Measurements from ENCODE around the gene EREG. TPM values are rescaled to one million over a fixed set of nuclear protein-coding genes. Genes with fewer than 3 reads are reported as not detected.

EREG gene
- total RNA-seq, 1 experiment from 2014 or later: 0.46 TPM

- no peaks in the 10 kb centered on the region for H3K27me3 ChIP-seq (ENCODE audit: insufficient read depth, low read depth)
- CTCF ChIA-PET: no interaction called here
- BruUV-seq (replicated peaks): no TSS peak
- no peak overlapping the region for H3K4me3 ChIP-seq
- H3K36me3 ChIP-seq (ENCODE audit: low read depth): no peaks in the 10 kb centered on the region
- H3K4me2 ChIP-seq: no peak overlapping the region
- DNase-seq: no peak
- no peaks in the 10 kb centered on the region; the same call in 1 of the 2 replicates for H3K9me2 ChIP-seq (ENCODE audit: insufficient read depth)
- no peaks in the 10 kb centered on the region for H3K79me2 ChIP-seq (ENCODE audit: low read depth)
- H3F3A ChIP-seq (ENCODE audit: insufficient read depth, low read depth): peaks cover 6% of the 10 kb centered on the region; the same call in 1 of the 2 replicates
- POLR2A ChIA-PET (ENCODE audit: unreplicated experiment): no interaction called here
- H3K9me3 ChIP-seq (ENCODE audit: insufficient read depth, low read depth): peaks cover 10% of the 10 kb centered on the region; the same call in 1 of the 2 replicates
- H3K27ac ChIP-seq: no peak overlapping the region
- intact Hi-C loops (cut with micrococcal nuclease; ENCODE audit: unreplicated experiment): no loop called here
- H4K20me1 ChIP-seq (ENCODE audit: insufficient read depth): no peaks in the 10 kb centered on the region
- no peak overlapping the region for H2AFZ ChIP-seq
- peaks cover 17% of the 10 kb centered on the region for H3K4me1 ChIP-seq (replicated peaks; ENCODE audit: insufficient read depth)
- no peak for TF ChIP-seq EZH2 (IDR thresholded peaks at IDR 0.05; ENCODE audit: low read depth)
- TF ChIP-seq, protein P1, sequence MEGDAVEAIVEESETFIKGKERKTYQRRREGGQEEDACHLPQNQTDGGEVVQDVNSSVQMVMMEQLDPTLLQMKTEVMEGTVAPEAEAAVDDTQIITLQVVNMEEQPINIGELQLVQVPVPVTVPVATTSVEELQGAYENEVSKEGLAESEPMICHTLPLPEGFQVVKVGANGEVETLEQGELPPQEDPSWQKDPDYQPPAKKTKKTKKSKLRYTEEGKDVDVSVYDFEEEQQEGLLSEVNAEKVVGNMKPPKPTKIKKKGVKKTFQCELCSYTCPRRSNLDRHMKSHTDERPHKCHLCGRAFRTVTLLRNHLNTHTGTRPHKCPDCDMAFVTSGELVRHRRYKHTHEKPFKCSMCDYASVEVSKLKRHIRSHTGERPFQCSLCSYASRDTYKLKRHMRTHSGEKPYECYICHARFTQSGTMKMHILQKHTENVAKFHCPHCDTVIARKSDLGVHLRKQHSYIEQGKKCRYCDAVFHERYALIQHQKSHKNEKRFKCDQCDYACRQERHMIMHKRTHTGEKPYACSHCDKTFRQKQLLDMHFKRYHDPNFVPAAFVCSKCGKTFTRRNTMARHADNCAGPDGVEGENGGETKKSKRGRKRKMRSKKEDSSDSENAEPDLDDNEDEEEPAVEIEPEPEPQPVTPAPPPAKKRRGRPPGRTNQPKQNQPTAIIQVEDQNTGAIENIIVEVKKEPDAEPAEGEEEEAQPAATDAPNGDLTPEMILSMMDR (conservative IDR thresholded peaks at IDR 0.05): no peak
Measured at GRCh38 chr4:74353858-74354257, 11.1 kb upstream of the EREG start.

DNA sequence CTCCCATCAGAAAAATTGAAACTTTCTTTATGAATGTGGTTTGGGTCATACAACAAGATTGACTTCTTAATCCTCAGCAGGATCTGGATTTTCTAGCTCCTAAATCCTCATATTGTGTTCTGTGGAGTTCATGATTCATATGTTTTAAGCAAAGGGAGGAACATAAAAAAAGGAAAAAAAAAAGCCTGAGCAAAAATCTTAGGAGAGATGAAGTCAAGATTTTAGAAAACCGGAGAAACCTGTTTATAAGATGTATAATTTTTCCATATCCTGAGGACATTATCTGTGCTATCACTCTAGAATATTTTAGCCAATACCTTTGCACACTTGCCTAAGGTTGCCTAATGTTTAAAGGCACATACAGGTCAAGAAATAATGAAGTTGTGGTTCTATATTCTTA lies 7.0 kb upstream of the EREG start:
- Histone ChIP-seq H2AFZ (no peak overlapping the region), H3K4me1 (replicated peaks; ENCODE audit: insufficient read depth) (peaks cover 20% of the 10 kb centered on the region), H3K27me3 (ENCODE audit: insufficient read depth, low read depth) (no peaks in the 10 kb centered on the region), H3K9me3 (ENCODE audit: insufficient read depth, low read depth) (peaks cover 10% of the 10 kb centered on the region; the same call in 1 of the 2 replicates), H3K9me2 (ENCODE audit: insufficient read depth) (no peaks in the 10 kb centered on the region), H3K27ac (peak overlapping the region; percentile 51), H3F3A (ENCODE audit: insufficient read depth, low read depth) (peaks cover 6% of the 10 kb centered on the region; the same call in 1 of the 2 replicates), H3K36me3 (ENCODE audit: low read depth) (no peaks in the 10 kb centered on the region), H3K4me3 (no peak overlapping the region), H4K20me1 (ENCODE audit: insufficient read depth) (no peaks in the 10 kb centered on the region), H3K79me2 (ENCODE audit: low read depth) (no peaks in the 10 kb centered on the region), H3K4me2 (peak overlapping the region; percentile 4)
- CTCF ChIA-PET: interaction anchor here (0.7 kb wide), 1 partner anchor 1122 kb away, joined by 4 read pairs; no protein-coding TSS in a partner anchor
- TF ChIP-seq EZH2 (IDR thresholded peaks at IDR 0.05; ENCODE audit: low read depth): no peak
- TF ChIP-seq, protein P1 (conservative IDR thresholded peaks at IDR 0.05): no peak
- no TSS peak for BruUV-seq (replicated peaks)
- POLR2A ChIA-PET (ENCODE audit: unreplicated experiment): interaction anchor here (0.5 kb wide), 1 partner anchor 192 kb away, joined by 9 read pairs; no protein-coding TSS in a partner anchor
- peak in 1 of 2 experiments; percentile 58 for DNase-seq
- intact Hi-C loops (cut with micrococcal nuclease; ENCODE audit: unreplicated experiment): no loop called here

- no peak for TF ChIP-seq EZH2 (IDR thresholded peaks at IDR 0.05; ENCODE audit: low read depth)
- TF ChIP-seq, protein P1 (conservative IDR thresholded peaks at IDR 0.05): no peak
- Histone ChIP-seq H3K4me3 (no peak overlapping the region), H3F3A (ENCODE audit: insufficient read depth, low read depth) (peaks cover 6% of the 10 kb centered on the region; the same call in 1 of the 2 replicates), H4K20me1 (ENCODE audit: insufficient read depth) (no peaks in the 10 kb centered on the region), H3K36me3 (ENCODE audit: low read depth) (no peaks in the 10 kb centered on the region), H3K4me1 (replicated peaks; ENCODE audit: insufficient read depth) (peaks cover 28% of the 10 kb centered on the region), H3K4me2 (no peak overlapping the region), H3K27me3 (ENCODE audit: insufficient read depth, low read depth) (no peaks in the 10 kb centered on the region), H3K27ac (no peak overlapping the region), H2AFZ (no peak overlapping the region), H3K79me2 (ENCODE audit: low read depth) (peaks cover 18% of the 10 kb centered on the region), H3K9me3 (ENCODE audit: insufficient read depth, low read depth) (peaks cover 10% of the 10 kb centered on the region; the same call in 1 of the 2 replicates), H3K9me2 (ENCODE audit: insufficient read depth) (no peaks in the 10 kb centered on the region)
- POLR2A ChIA-PET (ENCODE audit: unreplicated experiment): no interaction called here
- no TSS peak for BruUV-seq (replicated peaks)
- intact Hi-C loops (cut with micrococcal nuclease; ENCODE audit: unreplicated experiment): no loop called here
- CTCF ChIA-PET: no interaction called here
- no peak for DNase-seq
Measured at GRCh38 chr4:74361671-74362070, 3.3 kb upstream of the EREG start.

Data from PC-9 (cell line).